HG03045 (cell line): Measurements from ENCODE around the gene NEDD1.
A peak's percentile ranks its signal among the peaks of the same experiment; 100 is the strongest.

Experiments
- ATAC-seq: cut with Tn5 transposase; IDR thresholded peaks from one replicate; pipeline ENCODE4 v1.9.1; 2021; ENCODE audit warnings: mild to moderate bottlenecking, moderate library complexity; ENCODE audit not compliant: unreplicated experiment

NEDD1 gene, protein sequence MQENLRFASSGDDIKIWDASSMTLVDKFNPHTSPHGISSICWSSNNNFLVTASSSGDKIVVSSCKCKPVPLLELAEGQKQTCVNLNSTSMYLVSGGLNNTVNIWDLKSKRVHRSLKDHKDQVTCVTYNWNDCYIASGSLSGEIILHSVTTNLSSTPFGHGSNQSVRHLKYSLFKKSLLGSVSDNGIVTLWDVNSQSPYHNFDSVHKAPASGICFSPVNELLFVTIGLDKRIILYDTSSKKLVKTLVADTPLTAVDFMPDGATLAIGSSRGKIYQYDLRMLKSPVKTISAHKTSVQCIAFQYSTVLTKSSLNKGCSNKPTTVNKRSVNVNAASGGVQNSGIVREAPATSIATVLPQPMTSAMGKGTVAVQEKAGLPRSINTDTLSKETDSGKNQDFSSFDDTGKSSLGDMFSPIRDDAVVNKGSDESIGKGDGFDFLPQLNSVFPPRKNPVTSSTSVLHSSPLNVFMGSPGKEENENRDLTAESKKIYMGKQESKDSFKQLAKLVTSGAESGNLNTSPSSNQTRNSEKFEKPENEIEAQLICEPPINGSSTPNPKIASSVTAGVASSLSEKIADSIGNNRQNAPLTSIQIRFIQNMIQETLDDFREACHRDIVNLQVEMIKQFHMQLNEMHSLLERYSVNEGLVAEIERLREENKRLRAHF

GRCh38 chr12:96906849-96907670 lies at the start of gene NEDD1:
TSS of gene NEDD1 (plus strand) at chr12:96907257. CDS start at chr12:96909760, 2,503 bp downstream.
- peak; percentile 95 for ATAC-seq

DNA sequence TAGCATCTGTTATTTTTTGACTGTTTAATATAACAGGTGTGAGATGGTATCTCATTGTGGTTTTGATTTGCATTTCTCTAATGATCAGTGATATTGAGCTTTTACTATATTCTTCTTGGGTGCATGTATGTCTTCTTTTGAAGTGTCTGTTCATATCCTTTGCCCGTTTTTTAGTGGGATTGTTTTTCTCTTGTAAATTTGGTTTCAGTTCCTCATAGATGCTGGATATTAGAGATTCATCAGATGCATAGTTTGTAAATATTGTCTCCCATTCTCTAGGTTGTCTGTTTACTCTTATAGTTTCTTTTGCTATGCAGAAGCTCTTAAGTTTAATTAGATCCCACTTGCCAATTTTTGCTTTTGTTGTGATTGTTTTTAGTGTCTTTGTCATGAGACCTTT lies 48.9 kb upstream of the NEDD1 start:
- no peak for ATAC-seq

DNA sequence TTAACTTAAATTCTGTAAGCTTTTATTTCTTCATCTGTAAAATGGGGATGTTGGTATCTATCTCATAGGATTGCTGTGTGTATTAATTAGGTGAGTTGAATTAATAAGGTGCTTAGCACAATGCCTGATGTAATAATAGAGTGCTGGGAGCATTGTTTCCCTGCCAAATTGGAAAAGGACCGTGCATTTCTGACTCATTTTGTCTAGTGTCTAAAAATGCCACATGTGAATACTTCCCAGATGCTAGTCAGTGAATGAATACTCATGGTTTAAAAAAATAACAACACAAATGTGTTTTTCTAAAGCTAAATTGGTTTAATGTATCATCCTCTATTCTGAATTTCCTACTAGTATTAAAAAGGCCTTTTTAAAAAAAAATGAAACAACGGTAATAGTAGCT lies 45.4 kb upstream of the NEDD1 start:
- no peak for ATAC-seq

- no peak for ATAC-seq
Observed at GRCh38 chr12:96862326-96862725, 44.7 kb upstream of the NEDD1 start.

GRCh38 chr12:96864335-96864734 lies 42.7 kb upstream of the NEDD1 start:
- ATAC-seq: no peak

GRCh38 chr12:96866801-96867590 lies 40.1 kb upstream of the NEDD1 start:
- ATAC-seq: no peak

DNA sequence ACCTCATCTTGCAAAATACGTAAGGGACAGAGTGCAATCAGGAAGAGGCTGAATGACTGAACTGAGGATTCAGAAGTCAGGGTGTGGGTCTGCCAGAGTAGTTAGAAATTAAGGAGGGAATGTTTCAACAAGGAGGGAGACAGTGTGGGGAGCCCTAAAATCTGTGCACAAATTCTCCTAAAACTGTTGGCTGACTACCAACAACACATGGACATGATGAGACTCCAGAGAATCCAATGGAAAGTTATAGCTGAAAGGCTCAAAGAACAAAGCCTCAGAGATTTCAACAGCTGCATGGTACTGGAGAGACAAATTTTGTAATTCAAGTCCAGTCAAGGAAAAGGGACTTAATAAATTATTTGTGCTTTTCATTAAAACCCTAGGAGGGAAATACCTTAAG lies 36.1 kb upstream of the NEDD1 start:
- ATAC-seq: no peak

GRCh38 chr12:96872961-96873360 lies 34.1 kb upstream of the NEDD1 start:
- ATAC-seq: no peak

DNA sequence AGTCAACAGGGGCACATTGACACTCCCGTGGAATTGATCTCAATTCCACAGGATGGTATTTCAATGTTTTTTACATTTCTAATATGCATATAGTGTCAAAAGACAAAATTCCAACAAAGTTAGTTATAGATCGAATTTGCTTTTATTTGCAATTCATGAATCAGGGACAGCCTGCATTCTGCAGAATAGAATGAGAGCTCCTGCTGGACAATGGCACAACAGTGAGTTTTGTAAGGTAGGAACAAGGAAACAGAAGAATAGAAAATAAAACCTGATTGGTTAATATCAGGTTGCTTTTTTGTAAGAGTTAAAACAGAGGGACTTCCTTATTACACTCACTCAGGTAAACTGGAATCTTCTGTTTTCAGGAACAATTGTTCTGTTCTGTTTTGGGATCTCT lies 32.8 kb upstream of the NEDD1 start:
- no peak for ATAC-seq

- no peak for ATAC-seq
Observed at GRCh38 chr12:96876966-96877365, 30.1 kb upstream of the NEDD1 start.

DNA sequence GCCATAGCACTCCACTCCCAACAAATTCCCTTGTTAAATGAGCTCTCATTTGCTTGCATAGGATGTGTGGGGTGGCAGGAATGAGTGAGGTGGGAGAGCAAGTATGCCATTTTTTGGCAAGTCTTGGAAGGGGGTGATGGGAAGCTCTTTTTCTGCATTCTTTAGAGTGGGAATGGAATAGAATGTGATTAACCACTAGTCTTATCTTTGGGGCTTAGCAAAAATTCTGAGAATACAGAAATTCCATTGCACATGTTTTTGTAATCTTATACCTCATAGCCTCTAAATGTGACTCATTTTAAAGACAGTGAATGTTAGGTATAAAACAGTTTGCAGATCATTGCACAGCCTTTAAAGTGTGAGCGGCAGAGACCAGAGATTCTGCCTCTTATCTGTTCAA lies 28.4 kb upstream of the NEDD1 start:
- ATAC-seq: no peak

- ATAC-seq: no peak
Observed at GRCh38 chr12:96879301-96879700, 27.8 kb upstream of the NEDD1 start.

DNA sequence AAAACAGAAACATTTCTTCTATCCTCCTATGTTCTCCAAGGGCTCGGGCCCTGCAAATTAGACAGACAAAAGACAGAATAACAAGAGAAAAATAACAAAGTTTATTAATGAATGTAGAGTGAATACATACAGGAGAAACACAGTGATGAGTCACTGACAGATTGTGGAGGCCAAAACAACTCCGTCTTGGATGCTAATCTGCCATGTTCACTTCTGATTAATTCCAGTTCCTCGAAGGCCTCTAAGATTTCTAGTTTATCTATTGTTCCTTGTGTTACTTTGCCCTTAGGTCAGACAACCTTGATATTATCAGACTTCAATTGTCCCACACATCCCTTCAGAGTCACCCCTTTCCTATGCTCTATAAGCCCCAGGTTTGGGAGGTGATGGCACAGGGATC lies 26.8 kb upstream of the NEDD1 start:
- ATAC-seq: no peak

DNA sequence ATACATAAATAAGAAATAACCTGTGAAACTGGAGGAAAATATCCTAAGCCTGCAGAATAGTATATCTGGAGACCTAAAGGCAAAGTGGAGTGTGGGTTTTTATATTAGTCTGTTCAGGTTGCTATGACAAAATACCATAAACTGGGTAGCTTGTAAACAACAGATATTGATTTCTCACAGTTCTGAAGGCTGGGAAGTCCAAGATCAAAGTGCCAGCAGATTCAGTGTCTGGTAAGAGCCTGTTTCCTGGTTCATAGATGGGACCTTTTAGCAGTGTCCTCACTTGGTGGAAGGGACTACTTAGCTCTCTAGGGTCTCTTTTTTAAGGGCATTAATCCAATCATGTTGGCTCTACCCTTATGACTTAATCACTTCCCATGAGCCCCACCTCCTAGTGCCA lies 25.4 kb upstream of the NEDD1 start:
- ATAC-seq: no peak

GRCh38 chr12:96882862-96883261 lies 24.2 kb upstream of the NEDD1 start:
- no peak for ATAC-seq

DNA sequence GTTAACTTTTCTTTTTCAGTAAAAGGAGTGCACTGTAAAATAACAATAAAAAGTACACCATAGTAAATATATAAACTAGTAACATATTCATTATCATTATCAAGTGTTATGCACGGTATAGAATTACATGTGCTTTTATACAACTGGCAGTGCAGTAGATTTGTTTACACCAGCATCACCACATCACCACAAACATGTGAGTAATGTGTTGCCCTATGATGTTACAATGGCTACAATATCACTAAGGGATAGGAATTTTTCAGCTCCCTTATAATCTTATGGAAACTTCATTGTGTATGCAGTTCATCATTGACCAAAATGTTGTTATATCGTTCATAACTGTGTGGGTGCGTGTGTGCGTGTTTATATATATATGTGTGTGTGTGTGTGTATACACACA lies 23.5 kb upstream of the NEDD1 start:
- no peak for ATAC-seq

DNA sequence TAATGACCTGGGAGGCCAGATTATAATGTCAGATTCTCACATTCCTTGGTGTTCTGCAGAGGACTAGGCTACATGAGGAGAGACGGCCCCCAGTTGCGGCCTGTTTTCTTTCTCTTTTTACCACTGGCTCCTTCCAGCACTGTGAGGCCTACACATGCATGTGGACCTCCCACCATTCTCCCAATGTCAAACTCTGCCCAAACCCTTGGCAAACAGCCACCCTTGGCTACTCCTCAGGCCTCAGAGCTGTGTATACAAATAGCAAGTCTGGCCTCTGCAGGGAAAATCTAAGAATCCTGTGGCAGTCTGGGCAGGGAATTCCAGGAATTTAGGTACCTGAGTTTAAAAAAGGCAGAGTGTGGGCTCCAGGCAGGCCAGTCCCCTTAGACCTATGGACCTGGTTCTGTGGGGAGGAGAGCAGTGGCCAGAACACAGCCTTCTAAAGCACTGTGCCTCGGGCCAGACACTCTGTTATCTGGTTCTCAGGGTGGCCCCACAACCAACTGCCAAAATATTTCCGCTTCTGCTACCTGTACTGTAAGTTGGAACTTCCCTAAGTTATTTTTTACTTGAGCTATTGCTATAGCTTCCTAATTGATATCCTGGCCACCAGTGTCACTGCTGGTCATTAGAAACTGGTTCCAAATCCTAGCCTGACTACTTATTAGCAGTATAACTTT lies 19.9 kb upstream of the NEDD1 start:
- no peak for ATAC-seq

- no peak for ATAC-seq
Observed at GRCh38 chr12:96889273-96889933, 17.7 kb upstream of the NEDD1 start.

DNA sequence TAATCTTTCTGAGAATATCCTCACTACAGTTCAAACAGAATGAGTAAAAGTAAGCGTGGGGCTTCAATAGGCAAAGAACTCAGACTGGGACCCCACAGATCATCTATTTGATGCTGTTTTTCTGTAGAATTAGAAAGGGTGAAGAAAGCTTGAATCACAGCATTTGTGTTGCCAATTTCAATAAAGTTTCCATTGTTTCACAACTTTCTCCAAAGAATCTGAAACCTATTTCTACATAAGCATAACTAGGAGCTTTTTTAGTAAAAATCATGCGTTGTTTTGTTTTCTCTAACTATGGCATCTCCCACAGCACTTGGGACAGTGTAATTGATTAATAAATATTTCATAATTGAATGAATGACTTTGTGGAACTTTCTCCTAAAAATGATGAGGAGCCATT lies 16.7 kb upstream of the NEDD1 start:
- ATAC-seq: no peak

- ATAC-seq: no peak
Observed at GRCh38 chr12:96892104-96892503, 15.0 kb upstream of the NEDD1 start.
